Measurements from ENCODE around the gene MICAL3. TPM values are rescaled to one million over a fixed set of nuclear protein-coding genes. Genes with fewer than 3 reads are reported as not detected.

The MICAL3 gene
- total RNA-seq, 1 donor from 2014 or later, result 31.2 TPM

DNA sequence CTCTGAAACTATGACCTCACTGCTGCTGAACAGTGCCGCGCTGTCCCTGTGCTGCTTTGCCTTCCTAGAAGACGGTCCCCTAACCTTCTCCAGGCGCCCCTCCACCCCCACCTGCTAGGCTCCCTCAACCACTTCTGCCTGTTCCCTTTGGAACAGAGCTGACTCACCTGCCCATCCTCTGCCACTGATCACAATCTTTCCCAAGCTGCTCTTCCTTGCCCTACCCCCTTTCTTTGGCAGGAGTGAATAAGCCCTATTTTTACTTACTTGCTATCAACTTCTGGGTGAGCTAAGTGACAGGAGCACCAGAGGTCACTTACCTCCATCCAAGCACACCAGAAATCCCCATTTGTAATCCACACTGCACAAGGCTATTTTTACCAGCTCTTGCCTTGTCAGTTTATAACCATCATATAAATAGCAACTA, 134.1 kb downstream of the MICAL3 start:
- H3K36me3 ChIP-seq, result peaks cover 22% of the 10 kb centered on the region
- no peak for ATAC-seq

DNA sequence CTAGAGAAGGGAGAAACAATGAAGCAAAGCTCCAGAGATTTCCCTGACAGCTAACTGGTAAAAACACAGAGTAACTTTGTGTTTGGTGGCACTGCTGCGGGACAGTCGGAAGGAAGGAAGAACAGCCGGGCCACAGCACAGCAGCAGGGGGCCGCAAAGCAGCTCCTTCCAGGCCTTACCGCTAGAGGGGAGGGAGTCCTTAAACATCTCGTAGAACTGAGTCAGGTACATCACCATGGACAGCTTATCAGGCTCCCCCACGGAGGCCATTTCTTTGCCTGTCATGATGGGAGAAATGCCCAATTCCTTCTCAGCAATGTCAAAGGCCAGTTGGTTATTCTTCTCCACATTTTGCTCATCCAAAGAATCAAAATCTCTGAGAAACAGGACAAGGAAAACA, 135.5 kb downstream of the MICAL3 start:
- intact Hi-C loops (cut with DNase I), result no loop called here
- no peak overlapping the region for H3K27ac ChIP-seq

More for the DNA sequence above, 134.1 kb downstream of the MICAL3 start:
- Histone ChIP-seq H3K4me3 (no peak overlapping the region), H3K4me1 (no peaks in the 10 kb centered on the region), H3K27ac (no peak overlapping the region), H3K9me3 (no peaks in the 10 kb centered on the region), H3K27me3 (no peaks in the 10 kb centered on the region)
- no peak for DNase-seq
- TF ChIP-seq, protein P1, sequence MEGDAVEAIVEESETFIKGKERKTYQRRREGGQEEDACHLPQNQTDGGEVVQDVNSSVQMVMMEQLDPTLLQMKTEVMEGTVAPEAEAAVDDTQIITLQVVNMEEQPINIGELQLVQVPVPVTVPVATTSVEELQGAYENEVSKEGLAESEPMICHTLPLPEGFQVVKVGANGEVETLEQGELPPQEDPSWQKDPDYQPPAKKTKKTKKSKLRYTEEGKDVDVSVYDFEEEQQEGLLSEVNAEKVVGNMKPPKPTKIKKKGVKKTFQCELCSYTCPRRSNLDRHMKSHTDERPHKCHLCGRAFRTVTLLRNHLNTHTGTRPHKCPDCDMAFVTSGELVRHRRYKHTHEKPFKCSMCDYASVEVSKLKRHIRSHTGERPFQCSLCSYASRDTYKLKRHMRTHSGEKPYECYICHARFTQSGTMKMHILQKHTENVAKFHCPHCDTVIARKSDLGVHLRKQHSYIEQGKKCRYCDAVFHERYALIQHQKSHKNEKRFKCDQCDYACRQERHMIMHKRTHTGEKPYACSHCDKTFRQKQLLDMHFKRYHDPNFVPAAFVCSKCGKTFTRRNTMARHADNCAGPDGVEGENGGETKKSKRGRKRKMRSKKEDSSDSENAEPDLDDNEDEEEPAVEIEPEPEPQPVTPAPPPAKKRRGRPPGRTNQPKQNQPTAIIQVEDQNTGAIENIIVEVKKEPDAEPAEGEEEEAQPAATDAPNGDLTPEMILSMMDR (IDR thresholded peaks at IDR 0.05), result no peak
- intact Hi-C loops (cut with DNase I), result no loop called here

DNA sequence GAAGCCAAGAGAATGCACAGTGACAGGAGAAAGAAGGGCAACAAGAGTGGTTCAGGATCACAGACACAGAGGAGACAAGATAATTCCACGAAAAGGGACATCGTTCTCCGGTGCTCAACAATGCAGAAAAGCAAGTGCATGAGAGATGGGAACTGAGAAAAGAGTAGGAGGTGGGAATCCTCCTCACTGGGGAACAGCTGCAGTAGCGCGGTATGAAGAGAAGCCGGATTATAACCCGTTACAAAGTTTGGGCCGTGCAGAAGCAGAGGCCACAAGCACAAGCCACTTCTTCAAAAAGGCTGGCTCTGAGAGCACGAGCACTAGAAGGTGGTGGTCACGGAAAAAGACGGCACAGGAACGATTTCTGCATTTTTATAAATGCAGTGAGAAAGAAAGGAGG, 135.9 kb downstream of the MICAL3 start:
- no peaks in the 10 kb centered on the region for H3K4me1 ChIP-seq
- DNase-seq (no peak), ATAC-seq (no peak)
- H3K27me3 ChIP-seq, result no peaks in the 10 kb centered on the region
- no peak overlapping the region for H3K27ac ChIP-seq
- intact Hi-C loops (cut with DNase I), result no loop called here
- TF ChIP-seq, protein P1 (IDR thresholded peaks at IDR 0.05), result no peak
- no peak overlapping the region for H3K4me3 ChIP-seq
- H3K36me3 ChIP-seq, result peaks cover 26% of the 10 kb centered on the region
- no peaks in the 10 kb centered on the region for H3K9me3 ChIP-seq

More for the DNA sequence above, 135.5 kb downstream of the MICAL3 start:
- Histone ChIP-seq H3K4me1 (no peaks in the 10 kb centered on the region), H3K27me3 (no peaks in the 10 kb centered on the region), H3K36me3 (peaks cover 23% of the 10 kb centered on the region), H3K9me3 (no peaks in the 10 kb centered on the region), H3K4me3 (no peak overlapping the region)
- no peak for DNase-seq
- TF ChIP-seq, protein P1 (IDR thresholded peaks at IDR 0.05), result no peak
- no peak for ATAC-seq

DNA sequence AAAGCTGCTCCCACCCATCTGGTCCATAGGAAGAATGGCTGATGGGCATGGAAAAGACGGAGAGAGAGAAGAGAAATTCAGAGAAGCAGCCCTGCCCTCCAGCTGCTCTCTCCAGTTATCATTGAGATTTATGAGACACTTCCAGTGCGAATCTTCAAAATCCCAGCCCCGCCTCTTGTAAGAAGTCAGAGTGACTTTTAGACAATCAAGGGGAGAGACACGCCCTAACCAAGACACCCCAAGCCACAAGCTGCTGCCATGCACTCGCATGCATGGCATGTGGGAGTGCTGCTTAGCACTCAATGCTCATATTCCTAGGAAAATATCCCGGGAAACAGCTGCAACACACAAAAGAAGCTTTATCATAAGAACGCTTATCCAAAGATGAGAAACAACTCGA, 139.5 kb downstream of the MICAL3 start:
- intact Hi-C loops (cut with DNase I), result no loop called here
- Histone ChIP-seq H3K36me3 (peaks cover 27% of the 10 kb centered on the region), H3K4me3 (no peak overlapping the region), H3K9me3 (no peaks in the 10 kb centered on the region), H3K4me1 (no peaks in the 10 kb centered on the region), H3K27me3 (no peaks in the 10 kb centered on the region), H3K27ac (no peak overlapping the region)
- DNase-seq, result no peak
- no peak for ATAC-seq
- TF ChIP-seq, protein P1 (IDR thresholded peaks at IDR 0.05), result no peak

DNA sequence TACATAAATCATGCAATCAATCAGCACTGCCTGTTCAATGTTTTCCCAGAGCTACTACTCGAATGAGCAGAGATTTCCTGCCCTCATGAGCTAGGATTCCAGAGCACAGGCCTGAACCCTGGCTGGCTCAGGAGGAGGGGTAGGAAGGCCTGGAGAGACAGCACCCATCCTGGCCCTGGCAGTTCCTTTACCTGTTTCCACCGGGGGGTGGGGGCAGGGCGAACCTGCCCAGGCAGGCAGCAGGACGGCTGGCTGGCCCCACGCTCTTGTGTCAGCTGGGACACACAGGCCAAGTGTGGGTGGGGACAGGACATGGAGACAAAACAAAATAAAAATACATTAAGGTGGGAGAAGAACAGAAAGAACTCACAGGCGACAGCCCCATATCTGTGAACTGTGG, 140.3 kb downstream of the MICAL3 start:
- no peak overlapping the region for H3K4me3 ChIP-seq
- no peaks in the 10 kb centered on the region for H3K27me3 ChIP-seq
- ATAC-seq (no peak), DNase-seq (no peak)
- H3K27ac ChIP-seq, result no peak overlapping the region
- H3K36me3 ChIP-seq, result peaks cover 34% of the 10 kb centered on the region
- no peaks in the 10 kb centered on the region for H3K9me3 ChIP-seq
- H3K4me1 ChIP-seq, result no peaks in the 10 kb centered on the region
- TF ChIP-seq, protein P1 (IDR thresholded peaks at IDR 0.05), result no peak
- intact Hi-C loops (cut with DNase I), result no loop called here

DNA sequence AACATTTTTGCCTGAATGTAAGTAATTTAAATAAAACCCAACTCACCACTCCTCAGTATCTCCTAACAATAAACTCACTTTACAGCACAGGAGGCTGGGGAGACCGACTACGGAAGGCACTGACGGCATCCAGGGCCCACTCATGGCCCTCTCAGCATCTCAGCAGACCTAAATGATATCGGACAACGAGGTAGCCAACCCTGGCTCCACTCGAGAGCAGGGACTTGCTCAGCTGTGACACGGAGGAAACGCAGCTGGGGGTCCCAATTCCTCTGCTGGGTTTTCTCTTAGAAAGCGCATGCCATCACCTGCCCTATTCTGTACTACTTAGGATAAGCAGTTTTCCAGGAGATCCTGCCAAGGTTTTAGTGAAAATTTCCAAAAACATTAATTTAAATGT, 141.0 kb downstream of the MICAL3 start:
- H3K36me3 ChIP-seq, result peaks cover 30% of the 10 kb centered on the region
- no peak for ATAC-seq

More for the DNA sequence above, 141.0 kb downstream of the MICAL3 start:
- Histone ChIP-seq H3K4me1 (no peaks in the 10 kb centered on the region), H3K9me3 (no peaks in the 10 kb centered on the region), H3K4me3 (no peak overlapping the region), H3K27ac (no peak overlapping the region), H3K27me3 (no peaks in the 10 kb centered on the region)
- intact Hi-C loops (cut with DNase I), result no loop called here
- DNase-seq, result no peak
- TF ChIP-seq, protein P1 (IDR thresholded peaks at IDR 0.05), result no peak

All from upper lobe of right lung (tissue), 1 donor.